ENCODE measurements around the gene CACNA2D1.

The CACNA2D1 gene

DNA sequence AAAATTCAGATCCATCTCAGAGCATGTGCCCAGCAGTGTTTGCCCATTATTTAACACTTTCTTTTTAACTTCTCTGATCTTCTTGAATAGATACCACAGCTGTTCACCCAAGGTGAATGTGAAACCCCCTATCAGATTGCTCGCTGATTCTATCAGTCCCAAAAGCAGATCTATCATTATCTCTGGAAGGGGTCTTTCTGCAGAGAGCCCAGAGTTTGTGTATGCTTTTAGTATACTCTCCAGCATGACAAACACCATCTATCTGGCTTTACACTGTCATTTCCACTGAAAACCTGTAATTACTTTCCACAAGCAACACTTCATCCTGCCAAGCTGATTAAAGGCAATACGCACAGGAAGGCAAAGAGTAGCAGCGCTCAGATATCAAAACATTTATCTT is 168.2 kb downstream of the CACNA2D1 start:
- no peak for DNase-seq

DNA sequence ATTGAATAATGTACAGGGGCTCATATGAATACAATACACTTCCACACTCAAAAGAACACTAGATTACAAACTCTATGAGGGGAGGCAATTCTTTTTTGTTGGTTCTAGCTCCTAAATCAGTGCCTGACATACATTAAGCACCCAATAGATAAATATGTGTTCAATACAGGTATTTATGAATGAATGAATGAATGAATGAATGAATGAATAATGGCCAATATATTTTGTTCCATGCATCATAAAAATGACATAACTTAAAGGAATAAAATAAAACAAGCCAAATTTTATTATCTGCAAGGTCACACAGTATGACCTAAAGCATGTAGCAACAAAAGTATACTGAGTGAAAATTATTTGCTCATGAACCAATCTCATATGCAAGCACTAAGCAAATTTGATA is 168.9 kb downstream of the CACNA2D1 start:
- DNase-seq = no peak

DNA sequence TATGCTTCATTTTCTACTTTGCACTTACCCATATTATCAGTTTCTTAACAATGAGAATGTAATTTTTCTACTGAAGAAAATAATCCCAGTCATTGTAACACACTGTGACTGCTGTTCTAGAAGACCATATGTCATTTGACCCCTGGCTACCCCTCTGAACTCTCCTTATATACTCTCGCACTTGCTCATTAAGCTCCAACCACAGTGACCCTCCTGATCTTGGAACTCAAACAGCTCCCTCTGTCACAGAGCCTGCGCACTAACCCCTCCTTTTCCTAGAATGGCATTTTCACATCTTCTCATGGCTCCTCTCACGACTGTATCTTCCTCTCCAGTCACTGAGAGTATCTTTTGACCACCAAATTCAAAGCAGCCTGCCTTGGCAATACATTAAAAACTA is 169.7 kb downstream of the CACNA2D1 start:
- DNase-seq = no peak

DNA sequence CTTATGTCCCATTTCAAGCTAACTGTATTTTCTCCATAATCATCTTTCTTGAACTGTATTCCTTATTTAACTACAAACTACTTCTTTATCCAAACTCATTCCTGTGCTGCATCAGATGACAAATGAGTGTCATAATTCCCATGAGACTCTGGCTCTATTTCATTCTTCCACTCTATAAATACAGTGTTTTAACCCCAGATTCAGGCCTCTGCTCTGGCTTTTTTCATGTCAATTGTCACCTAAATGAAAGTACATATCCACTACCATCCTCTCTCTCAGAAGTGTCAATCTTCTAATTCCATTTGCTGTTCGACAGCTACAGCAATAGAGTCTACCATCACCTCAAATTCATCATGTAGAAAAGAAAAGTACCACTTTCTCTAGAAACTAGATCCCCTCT is 172.7 kb downstream of the CACNA2D1 start:
- no peak for DNase-seq

DNA sequence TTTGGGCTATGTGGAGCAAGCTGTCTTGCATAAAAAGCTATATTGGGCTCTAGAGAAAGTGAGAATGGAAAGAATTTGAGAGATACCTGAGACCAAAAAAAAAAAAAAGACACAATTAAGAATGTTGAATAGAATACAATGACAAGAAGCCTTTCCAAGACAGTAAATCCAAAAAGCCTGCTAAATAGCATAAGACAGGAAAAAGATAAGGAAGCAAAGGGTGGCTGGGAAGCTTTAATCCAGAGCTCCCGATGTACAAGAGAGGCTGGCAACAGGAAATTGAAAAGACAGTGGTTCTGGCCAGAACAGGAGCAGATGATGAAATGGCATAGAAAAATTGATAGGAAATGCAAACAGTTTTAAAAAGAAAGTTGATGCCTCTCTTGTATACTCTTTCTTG is 174.9 kb downstream of the CACNA2D1 start:
- no peak for DNase-seq

DNA sequence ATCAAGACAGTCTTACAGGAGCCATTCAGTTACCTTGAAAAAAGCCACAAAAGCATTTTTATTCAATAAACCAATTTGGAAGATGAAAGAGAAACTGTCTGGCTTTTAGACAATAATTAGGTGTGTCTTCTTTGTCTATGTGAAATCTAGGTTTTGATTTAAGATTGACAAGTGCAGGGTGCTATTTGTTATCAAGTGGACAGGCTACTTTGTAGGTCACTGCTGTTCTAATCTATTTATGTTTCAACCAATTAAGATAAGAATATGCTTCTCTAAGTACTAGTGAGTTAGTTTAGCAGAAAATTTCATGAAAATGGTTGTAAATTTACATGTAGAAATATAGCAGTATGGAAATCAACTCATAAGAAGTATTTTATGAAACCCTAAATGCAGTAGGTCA is 177.5 kb downstream of the CACNA2D1 start:
- no peak for DNase-seq

DNA sequence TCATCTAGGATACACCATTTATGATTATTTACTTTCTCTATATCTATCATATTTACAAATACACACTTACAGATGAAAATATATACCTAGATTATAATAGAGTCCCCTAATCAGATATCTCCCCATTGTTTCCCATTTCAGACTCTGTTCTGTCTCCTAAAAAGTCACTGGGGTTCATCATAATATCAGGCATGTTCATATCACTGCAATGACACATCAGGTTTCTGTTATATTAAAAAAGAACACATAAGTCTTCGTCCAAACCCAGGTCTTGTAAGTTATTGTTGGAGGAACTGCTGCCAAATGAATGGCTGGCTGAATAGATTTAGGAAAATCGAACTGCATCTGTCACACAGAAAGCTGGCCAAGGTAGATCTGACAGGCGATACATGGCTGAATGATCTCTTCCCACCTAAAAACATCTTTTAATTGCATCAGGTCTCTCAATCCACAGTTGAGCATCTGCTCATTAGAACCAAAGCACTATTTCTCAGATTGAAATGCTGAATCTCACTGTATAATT is 178.7 kb downstream of the CACNA2D1 start:
- DNase-seq = no peak

DNA sequence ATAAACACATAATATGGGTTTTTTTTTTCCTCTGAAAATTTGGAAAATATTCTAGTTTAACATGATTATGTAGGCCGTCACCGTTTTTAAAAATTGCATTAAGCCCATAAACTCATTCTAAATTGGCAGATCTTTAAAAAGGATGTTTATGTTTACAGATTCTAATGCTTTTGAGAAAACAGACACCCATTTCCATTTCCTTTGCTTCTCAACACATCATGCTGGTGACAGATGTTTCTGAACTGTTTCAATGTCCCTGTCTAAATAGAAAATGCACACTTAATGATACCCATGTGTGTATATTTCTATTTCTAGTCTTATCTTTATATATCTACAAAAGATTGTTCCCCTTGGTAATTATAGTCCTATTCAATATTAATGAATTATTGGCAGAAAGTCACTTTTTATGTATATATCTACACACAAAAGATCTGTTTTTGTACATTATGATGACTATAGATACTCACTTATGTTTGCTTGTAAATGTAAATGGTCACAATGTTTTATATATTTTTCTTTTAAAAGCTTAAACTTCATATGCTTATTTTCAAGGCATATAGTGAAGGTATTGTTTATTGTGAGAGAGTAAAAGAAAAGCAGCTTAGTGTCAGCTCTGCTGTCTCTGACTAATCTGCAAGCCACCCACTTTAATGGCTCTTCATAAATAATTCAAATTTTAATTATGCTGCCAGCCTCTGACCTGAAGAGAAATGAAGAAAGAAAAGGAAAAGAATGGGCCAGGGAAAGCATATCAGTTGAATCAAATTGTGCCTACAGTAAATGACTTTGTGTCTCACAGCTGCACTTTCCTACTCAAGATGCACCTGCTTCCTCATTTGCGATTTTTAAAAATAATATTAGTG is 179.4 kb downstream of the CACNA2D1 start:
- no peak for DNase-seq

DNA sequence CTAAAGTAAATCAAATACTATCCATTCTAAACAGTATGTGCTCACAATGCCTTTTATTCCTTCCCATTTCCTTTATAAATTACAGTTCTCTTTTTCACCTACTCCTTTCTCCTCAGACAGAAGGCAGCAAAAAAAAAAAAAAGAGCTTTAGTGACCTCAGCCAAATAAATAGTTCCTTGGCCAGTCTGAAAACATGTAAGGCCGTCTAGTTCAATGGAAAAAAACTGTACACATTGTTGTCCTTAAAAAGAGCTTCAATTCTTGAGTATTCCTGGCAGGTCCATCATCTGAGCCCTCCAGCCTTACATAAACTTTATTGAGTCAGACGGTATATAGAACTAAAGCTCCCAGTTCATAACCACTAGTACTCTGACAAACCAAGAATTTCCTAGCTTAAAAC is 185.4 kb downstream of the CACNA2D1 start:
- DNase-seq = no peak

DNA sequence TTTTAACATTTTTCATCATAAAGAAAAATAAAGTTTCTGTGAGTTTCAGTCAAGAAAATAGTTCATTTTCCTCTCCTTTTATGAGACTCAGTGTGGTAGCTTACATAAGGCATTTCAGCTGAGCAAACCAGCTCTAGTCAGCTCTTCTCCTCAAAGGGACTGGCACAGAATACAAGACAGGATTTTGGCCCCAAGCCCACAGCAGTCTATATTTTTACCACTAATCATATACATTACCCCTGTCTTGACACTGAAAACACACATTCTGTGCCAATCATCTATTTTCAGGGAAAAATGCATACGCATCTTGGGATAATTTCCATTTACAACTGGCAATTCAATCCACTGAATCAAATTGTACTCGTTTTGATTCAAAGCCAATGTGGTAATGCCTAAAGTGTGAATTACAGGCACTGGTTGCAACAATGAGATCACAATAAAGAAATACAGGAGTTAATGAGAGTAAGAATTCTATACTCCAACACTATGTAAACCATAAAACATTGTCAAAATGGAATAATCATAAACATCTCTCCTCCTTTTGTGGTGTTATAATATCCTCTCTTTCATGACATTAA is 186.4 kb downstream of the CACNA2D1 start:
- DNase-seq = no peak

DNA sequence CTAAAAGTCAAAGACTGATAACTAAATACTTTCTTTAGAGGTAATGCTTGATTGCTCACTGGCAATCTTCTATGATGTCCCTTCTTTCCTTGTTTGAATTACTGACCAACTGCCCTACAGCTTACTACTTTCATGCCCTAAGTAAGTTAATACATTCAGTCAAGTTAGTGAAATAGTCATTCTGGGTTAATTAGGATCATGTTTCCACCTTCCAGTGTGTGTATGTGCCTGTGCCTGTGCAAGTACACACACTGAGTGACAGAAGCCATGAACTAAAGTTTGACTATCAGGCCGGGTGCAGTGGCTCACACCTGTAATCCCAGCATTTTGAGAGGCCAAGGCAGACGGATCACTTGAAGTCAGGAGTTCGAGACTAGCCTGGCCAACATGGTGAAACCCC is 187.9 kb downstream of the CACNA2D1 start:
- no peak for DNase-seq

DNA sequence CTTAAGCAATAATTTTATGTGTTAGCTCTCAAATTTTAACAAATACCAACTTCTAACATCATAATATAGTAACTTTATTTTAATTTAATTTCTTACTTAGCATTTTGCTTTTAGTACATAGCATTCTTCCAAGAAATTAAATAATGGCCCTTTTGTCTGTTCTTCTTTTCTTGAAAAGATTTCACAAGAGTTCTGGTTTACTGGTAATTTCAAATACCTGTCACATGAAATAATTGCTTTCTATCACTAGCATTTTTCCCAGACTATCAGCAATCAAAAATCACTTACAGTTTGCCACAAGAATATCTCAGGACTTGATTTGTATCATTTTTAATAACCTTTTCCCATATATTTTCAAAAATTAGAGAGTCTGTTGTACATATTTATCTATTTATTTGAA is 193.0 kb downstream of the CACNA2D1 start:
- DNase-seq = no peak

DNA sequence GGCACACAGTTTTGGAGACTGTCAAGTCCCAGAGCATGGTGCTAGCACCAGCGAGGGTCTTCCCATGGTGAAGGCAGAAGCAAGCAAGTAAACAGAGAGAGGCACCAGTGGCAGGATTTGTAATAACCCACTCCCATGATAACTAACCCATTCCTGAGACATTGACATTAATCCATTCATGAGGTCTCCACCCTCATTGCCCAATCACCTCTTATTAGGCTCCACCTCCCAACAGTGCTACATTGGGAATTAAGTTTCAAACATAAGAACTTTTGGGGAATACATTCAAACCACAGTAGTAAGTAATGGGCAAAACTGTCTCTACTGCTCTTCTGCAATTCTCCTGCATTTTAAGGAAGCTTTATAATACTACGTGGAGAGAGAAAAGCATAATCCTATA is 193.6 kb downstream of the CACNA2D1 start:
- DNase-seq = no peak

DNA sequence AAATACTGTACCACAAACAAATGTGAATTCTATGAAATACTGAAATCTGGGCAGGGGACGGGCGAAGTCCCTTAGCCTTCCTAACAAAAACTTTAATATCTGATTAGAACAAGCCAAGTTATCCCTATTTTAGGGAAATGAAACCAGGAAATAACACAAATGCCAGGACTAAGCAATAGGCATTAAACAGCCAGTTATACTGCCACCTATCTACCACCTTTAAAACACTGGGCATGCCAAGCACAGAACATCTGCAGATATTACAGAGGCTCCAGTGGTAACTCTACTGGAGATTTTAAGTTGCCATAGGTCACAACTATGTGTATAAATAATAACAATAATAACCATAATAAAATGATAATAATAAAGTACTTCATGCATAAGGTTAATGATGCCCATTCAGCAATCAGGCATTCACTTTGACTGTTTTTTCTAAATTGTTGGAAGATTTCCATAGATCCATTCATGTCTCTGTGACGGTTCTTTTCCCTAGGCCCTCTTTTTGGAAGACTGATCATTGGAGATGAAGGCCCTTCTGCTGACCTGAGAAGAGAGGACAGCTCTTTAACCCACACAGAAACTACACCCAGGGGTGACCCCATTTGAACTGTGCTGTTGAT is 195.7 kb downstream of the CACNA2D1 start:
- DNase-seq = no peak

DNA sequence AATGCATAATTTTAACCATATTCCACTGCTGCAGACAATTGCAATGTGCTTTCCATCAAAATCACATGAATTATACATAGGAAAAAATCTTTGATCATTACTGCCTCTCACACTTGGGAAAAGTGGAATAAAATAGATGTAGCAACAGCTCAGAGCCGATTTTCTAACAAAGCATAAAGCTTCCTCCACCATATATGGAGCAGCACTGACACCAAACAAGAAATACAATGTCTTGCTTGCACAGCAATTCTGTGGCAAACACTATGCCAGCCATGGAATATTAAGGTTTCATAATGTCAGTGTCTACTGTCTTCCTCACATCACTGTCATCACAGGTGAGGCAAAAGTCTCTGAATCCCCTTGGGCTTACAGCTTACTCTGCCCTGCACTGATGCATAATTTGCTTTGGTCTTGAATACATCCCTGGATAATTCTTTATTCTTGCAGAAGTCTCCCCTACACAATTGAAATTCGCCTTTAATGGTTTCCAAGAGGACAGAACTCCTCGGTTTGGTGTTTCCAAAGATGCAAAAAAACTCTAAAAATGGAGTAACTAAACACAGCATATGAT is 198.5 kb downstream of the CACNA2D1 start:
- DNase-seq = no peak

DNA sequence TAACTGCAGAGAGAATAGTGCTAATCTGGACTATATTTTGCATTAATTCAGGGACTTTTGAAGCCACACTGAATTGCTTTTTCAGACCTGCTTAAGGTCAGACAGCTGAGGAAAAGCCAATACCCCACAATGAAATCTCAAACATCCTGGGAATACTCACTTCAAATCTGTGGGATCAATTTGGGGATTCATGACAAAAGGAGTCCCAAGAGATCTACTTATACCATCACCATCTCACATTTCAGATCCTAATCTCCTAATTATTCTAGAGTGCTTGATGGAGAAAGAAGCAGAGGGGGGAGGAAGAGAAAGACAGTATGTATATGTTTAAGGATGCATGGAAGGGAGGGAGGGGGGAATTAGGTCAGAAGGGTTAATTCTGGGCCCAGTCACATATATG is 202.2 kb downstream of the CACNA2D1 start:
- DNase-seq = no peak

DNA sequence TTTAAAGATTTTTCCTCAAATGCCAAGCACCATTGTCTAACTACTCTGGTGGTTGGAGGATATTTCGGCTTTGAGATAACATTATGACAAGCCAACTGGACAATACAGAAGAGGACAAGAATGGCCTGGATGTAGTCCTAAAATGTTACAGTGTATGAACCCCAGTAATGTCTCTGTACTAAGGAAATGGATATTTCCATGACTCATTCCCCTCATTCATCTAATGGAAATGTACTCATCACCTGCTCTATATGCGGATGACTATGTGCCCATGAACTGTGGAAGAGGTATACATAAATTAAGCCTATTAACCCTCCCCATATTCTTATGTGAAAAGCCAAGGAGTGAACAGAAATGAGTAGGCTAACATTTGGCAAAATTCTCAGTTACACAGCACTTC is 207.9 kb downstream of the CACNA2D1 start:
- DNase-seq = no peak

DNA sequence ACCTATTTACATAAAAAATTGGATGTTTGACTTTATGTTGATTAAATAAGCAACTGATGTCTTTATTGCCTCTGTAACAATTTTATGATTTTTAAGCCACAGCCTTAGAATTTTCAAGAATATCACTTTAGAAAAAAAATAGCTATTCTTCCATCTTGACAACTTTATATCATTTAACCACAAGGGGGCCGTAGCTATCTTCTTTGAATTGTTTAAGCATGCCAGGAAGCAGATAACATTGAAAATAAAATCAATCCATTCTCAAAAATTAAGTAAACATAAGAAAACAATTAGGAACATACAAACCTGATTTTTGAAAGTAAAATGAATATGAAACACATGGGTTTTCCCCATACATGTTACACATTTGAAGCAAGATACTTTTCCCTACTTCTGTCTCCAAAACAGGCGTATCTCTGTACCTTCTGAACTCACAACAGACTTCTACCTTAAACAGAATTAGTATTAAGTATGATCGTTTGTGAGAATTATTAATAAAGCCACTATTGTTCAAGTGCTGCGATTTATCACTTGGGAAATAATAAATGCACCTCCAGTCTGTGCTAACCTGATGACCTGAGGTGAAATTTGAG is 209.0 kb downstream of the CACNA2D1 start:
- DNase-seq = no peak

DNA sequence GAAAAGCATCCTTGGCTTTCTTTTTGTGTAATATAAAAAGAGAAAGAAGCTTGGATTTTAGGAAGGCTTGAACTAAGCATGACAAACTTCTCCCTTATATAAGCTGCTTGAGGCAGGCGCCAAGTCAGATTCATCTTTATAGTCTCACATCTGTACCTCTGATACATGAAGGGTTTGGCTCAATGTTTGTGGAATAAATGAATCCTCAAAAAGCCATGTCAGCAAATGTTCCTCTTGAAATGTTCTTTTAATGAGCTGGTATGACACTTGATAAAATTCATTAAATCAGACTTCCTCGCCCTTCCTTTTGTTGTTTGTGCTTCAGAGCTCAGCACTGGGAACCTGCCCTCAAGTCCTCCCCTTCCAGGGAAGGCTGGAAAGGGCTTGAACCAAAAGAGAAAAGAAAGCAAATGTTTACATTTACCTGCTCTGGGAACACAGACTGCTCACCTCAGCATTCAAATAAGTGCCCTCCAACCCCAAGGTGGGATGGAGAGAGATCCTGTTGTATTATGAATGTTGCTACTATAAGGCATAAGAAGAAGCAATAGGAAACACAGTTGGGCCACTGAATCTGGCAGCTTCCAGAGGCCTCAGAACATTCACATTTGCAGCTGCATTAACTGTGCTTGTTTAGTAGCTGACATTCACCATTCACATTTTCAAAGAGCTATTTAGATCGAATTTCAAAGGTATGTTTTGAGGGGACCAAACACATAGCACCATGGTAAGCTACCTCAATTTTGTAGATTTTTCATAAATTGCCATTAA is 212.6 kb downstream of the CACNA2D1 start:
- no peak for DNase-seq

DNA sequence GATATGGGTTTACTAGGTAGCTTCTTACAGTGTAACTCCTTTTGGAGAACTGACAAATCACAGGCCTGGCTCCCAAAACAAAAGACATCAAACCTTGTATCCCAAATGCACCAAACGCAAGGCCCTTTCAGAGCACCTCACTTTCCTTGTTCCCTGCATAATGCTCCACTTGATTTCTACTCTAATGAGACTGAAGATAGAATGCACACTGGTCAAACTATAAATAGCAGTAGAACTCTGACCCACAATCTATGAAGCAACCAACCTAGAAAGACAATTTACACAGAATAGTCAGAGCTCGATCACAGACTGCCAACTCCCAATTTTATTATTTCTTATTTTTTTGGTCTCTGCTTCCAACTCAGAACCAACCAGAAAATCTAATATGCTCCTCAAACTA is 214.4 kb downstream of the CACNA2D1 start:
- DNase-seq = no peak

DNA sequence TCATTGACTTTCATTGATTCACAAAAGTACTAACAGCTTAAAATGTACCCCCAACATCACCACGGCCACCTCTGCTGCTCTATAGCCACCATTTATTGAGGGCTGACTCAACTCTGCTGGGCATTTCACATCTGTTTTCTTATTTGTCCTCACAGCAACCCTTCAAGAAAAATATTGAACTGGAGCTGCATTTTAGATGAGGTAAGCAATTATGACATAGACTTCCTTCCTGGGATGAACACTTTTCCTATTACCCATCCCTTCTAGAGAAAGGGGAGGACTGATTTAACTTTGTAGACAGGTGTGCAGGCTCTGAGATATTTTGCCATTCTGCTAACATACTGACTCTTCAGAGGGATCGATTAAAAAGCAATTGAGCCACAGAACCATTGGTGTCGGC is 217.4 kb downstream of the CACNA2D1 start:
- no peak for DNase-seq

DNA sequence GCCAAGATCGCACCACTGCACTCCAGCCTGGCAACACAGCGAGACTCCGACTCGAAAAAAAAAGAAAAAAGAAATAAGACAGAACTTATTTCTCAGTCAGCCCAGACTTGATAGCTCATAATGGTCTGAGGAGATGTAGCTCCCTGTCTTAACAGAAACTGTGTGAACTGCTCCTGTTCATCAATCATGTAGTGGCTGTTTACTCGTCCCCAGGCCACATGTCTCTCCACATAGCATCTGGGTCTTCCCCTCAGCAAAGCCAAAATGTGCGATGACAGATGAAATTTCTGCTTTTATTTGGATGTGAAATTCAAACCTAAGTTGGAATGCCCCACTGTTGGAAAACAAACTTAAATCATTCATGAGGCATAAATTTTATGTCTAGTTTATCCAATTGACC is 219.0 kb downstream of the CACNA2D1 start:
- DNase-seq = no peak
